PC-3 (cell line): Measurements from ENCODE around the gene ZNF117. TPM values are rescaled to one million over a fixed set of nuclear protein-coding genes. Genes with fewer than 3 reads are reported as not detected.
"Not testable (repeated sequence)": the region's sequence is repeated elsewhere in the genome, so short reads cannot be mapped to it uniquely, and the experiment has no call there.

Source experiments
- ATAC-seq: fragments of 200-7000 bp; cut with Tn5 transposase; 2 replicates; pipeline ENCODE4 v1.9.1; 2020; ENCODE audit warnings: mild to moderate bottlenecking, moderate library complexity
- BruUV-seq: library from RNA; stranded (reverse); fragments of 400-500 nt; replicated peaks from 2 replicates; lab custom pipeline; 2021; lab: Mats Ljungman, UMichigan
- CTCF ChIA-PET: fragments of 300-600 bp; sonication (Branson Sonifier 250); formaldehyde crosslinking; loops from one replicate; lab custom pipeline; 2022; ENCODE audit warnings: antibody characterized with exemption; lab: Charles Lee
- POLR2A ChIA-PET: fragments of 300-600 bp; sonication (Branson Sonifier 250); formaldehyde crosslinking; loops from one replicate; lab custom pipeline; 2022; ENCODE audit warnings: antibody characterized with exemption; ENCODE audit not compliant: unreplicated experiment; lab: Charles Lee
- DNase-seq: peaks from one replicate; pipeline ENCODE4 v3.0.0-alpha.2; 2015
- H2AFZ ChIP-seq: fragments of 300-600 bp; sonication (generic); 2 replicates; pipeline ENCODE4 v1.6.0; 2016; ENCODE audit warnings: antibody characterized with exemption, low read length
- H3F3A ChIP-seq: fragments of 300-600 bp; sonication (generic); one replicate; pipeline ENCODE4 v1.6.0; 2017; ENCODE audit warnings: antibody characterized with exemption, low read length, control low read depth, mild to moderate bottlenecking; ENCODE audit not compliant: unreplicated experiment
- H3K27ac ChIP-seq: fragments of 300-600 bp; sonication (generic); 2 replicates; pipeline ENCODE4 v1.5.1; 2016; ENCODE audit warnings: mild to moderate bottlenecking, low read length
- H3K27me3 ChIP-seq: fragments of 300-600 bp; sonication (generic); 2 replicates; pipeline ENCODE4 v1.6.1; 2016; ENCODE audit warnings: low read length, mixed read lengths
- H3K36me3 ChIP-seq: fragments of 300-600 bp; sonication (generic); 2 replicates; pipeline ENCODE4 v1.6.1; 2016; ENCODE audit warnings: low read depth, mixed run types, low read length, mixed read lengths
- H3K4me1 ChIP-seq: fragments of 300-600 bp; sonication (generic); 2 replicates; pipeline ENCODE4 v1.5.1; 2016; ENCODE audit warnings: low read length; ENCODE audit not compliant: insufficient read depth
- H3K4me2 ChIP-seq: fragments of 300-600 bp; sonication (generic); 2 replicates; pipeline ENCODE4 v1.6.0; 2016; ENCODE audit warnings: low read length
- H3K4me3 ChIP-seq: fragments of 300-600 bp; sonication (generic); 2 replicates; pipeline ENCODE4 v1.5.1; 2016; ENCODE audit warnings: mild to moderate bottlenecking, low read length, mixed read lengths
- H3K79me2 ChIP-seq: fragments of 300-600 bp; sonication (generic); 2 replicates; pipeline ENCODE4 v1.6.1; 2017; ENCODE audit warnings: low read length, mixed read lengths
- H3K9ac ChIP-seq: fragments of 300-600 bp; sonication (generic); 2 replicates; pipeline ENCODE4 v1.6.0; 2016; ENCODE audit warnings: mild to moderate bottlenecking, low read length
- H3K9me2 ChIP-seq: fragments of 300-600 bp; sonication (generic); replicated peaks from 2 replicates; pipeline ENCODE4 v1.6.1; 2016; ENCODE audit warnings: mixed run types, low read length, mixed read lengths
- H3K9me3 ChIP-seq: fragments of 300-600 bp; sonication (generic); 2 replicates; pipeline ENCODE4 v1.6.1; 2016; ENCODE audit warnings: low read length, mixed read lengths
- H4K20me1 ChIP-seq: fragments of 300-600 bp; sonication (generic); 2 replicates; pipeline ENCODE4 v1.6.1; 2016; ENCODE audit warnings: low read length, mixed read lengths
- CTCF ChIP-seq: fragments of 300-600 bp; sonication (generic); conservative IDR thresholded peaks from 2 replicates; pipeline ENCODE4 v1.5.1; 2017; ENCODE audit warnings: antibody characterized with exemption, low read depth, mild to moderate bottlenecking, low read length
- EZH2 ChIP-seq: fragments of 300-600 bp; sonication (generic); IDR thresholded peaks from one replicate; pipeline ENCODE4 v1.6.1; 2017; ENCODE audit warnings: antibody characterized with exemption, mild to moderate bottlenecking, low read length; ENCODE audit not compliant: unreplicated experiment
- EZH2phosphoT487 ChIP-seq: fragments of 300-600 bp; sonication (generic); IDR thresholded peaks from 2 replicates; pipeline ENCODE4 v1.6.1; 2018; ENCODE audit warnings: mild to moderate bottlenecking, antibody characterized with exemption, low read length, borderline replicate concordance
- intact Hi-C: fragments of 100-400 bp; cut with micrococcal nuclease; formaldehyde crosslinking; loops from 2 replicates; pipeline ENCODE4 v1.9.0; 2023
- total RNA-seq: library from RNA; depleted of rRNA; stranded (reverse); fragments of >200 nt; gene quantifications from 2 replicates; pipeline ENCODE4 v1.2.3, GENCODE V29; 2014; rRNA removed

The ZNF117 gene
- total RNA-seq, 1 experiment from 2014 or later: 1.9 TPM

GRCh38 chr7:64938540-64938939 is 52.3 kb downstream of the ZNF117 start:
- TF ChIP-seq CTCF: no peak
- TF ChIP-seq EZH2: no peak
- no peaks in the 10 kb centered on the region for H3K27me3 ChIP-seq
- no peaks in the 10 kb centered on the region for H3F3A ChIP-seq
- no peak overlapping the region for H3K4me3 ChIP-seq
- H3K9me3 ChIP-seq: 0 out of 2 replicates have a peak, but pooled peaks cover 9% of the 10 kb centered on the region
- no peak overlapping the region for H2AFZ ChIP-seq
- H3K27ac ChIP-seq: no peak overlapping the region
- no peak overlapping the region for H3K9ac ChIP-seq
- peaks cover 2% of the 10 kb centered on the region; the same call in 1 of the 2 replicates for H3K36me3 ChIP-seq
- H3K9me2 ChIP-seq: no peaks in the 10 kb centered on the region
- no peaks in the 10 kb centered on the region for H4K20me1 ChIP-seq
- no peaks in the 10 kb centered on the region for H3K79me2 ChIP-seq
- ATAC-seq (no peak), DNase-seq (no peak)
- no peaks in the 10 kb centered on the region for H3K4me1 ChIP-seq
- H3K4me2 ChIP-seq: no peak overlapping the region
- no TSS peak for BruUV-seq
- intact Hi-C loops: no loop called here
- POLR2A ChIA-PET: no interaction called here
- CTCF ChIA-PET: no interaction called here

GRCh38 chr7:64934478-64934877 is 56.4 kb downstream of the ZNF117 start:
- Histone ChIP-seq H4K20me1 (no peaks in the 10 kb centered on the region), H2AFZ (no peak overlapping the region), H3K9ac (no peak overlapping the region), H3K9me3 (peaks cover 13% of the 10 kb centered on the region), H3K4me1 (no peaks in the 10 kb centered on the region), H3K9me2 (no peaks in the 10 kb centered on the region), H3K79me2 (no peaks in the 10 kb centered on the region), H3K36me3 (peaks cover 6% of the 10 kb centered on the region; the same call in 1 of the 2 replicates), H3K4me2 (no peak overlapping the region), H3F3A (no peaks in the 10 kb centered on the region), H3K4me3 (no peak overlapping the region), H3K27me3 (no peaks in the 10 kb centered on the region), H3K27ac (no peak overlapping the region)
- TF ChIP-seq EZH2phosphoT487: no peak
- no peak for TF ChIP-seq EZH2
- TF ChIP-seq CTCF: no peak
- no peak for ATAC-seq
- CTCF ChIA-PET: no interaction called here
- no peak for DNase-seq
- POLR2A ChIA-PET: no interaction called here
- no TSS peak for BruUV-seq
- intact Hi-C loops: no loop called here

- BruUV-seq, H4K20me1 ChIP-seq, intact Hi-C loops, POLR2A ChIA-PET, H2AFZ ChIP-seq, CTCF ChIA-PET, H3K4me1 ChIP-seq, ATAC-seq, H3F3A ChIP-seq, H3K9ac ChIP-seq, H3K9me2 ChIP-seq, H3K4me2 ChIP-seq, H3K79me2 ChIP-seq, DNase-seq, H3K27ac ChIP-seq, H3K27me3 ChIP-seq, H3K4me3 ChIP-seq: not testable (repeated sequence)
- H3K36me3 ChIP-seq: peaks cover 58% of the 10 kb centered on the region
- H3K9me3 ChIP-seq: peaks cover 34% of the 10 kb centered on the region
These were observed 62.3 kb downstream of the ZNF117 start for GRCh38 chr7:64928252-64929187.

Other genes starting within 250 kb of the ZNF117 start
- 4.1 and 10.9 TPM in 2 replicates for gene ZNF138, start 196.6 kb downstream of the ZNF117 start, total RNA-seq
- 5.7 and 7.6 TPM in 2 replicates for gene ZNF273, start 87.8 kb downstream of the ZNF117 start, total RNA-seq
- 4.7 and 8.6 TPM in 2 replicates for gene ERV3-1, start 15.7 kb upstream of the ZNF117 start, total RNA-seq